GM13977 (cell line): ENCODE measurements around the gene STAT4.

Experiments
- DNase-seq: peaks from one replicate; pipeline ENCODE4 v3.0.0; 2012; ENCODE audit warnings: low spot score
- in situ Hi-C: fragments of 300-500 bp; cut with MboI; formaldehyde crosslinking; loops from one replicate; pipeline ENCODE4 v1.12.0; 2022; ENCODE audit warnings: low sequenced_read_pairs, low pct_unique_long_range_greater_than_20kb, mixed read lengths, inconsistent platforms; ENCODE audit not compliant: unreplicated experiment
- TF ChIP-seq, protein P1 (sequence below): IDR thresholded peaks from 2 replicates; pipeline ENCODE4 v1.5.1; 2012; ENCODE audit warnings: mild to moderate bottlenecking, control low read depth; ENCODE audit not compliant: insufficient read depth; ENCODE audit errors: extremely low read depth, missing control alignments

STAT4 gene

DNA sequence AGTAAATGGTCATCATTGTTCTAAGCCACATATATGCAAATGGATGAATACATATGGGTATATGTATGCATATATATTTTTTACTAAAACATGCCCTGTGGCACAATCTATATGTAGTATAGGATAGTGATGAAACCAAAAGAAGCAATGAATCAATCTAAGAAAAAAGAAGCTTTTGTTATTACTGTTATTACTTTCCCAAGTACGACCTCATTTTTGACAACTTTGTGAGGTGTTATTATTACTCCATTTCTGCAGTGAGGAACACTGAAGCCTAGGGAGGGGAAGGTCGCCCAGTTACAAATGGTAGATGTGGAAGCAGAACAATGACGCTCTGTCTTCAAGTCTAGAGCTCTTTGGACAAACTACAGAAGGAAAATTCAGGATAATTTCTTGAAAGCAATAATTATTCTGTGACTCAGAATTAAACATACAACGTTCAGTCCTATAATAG lies 38.3 kb downstream of the STAT4 start:
- TF ChIP-seq, protein P1, sequence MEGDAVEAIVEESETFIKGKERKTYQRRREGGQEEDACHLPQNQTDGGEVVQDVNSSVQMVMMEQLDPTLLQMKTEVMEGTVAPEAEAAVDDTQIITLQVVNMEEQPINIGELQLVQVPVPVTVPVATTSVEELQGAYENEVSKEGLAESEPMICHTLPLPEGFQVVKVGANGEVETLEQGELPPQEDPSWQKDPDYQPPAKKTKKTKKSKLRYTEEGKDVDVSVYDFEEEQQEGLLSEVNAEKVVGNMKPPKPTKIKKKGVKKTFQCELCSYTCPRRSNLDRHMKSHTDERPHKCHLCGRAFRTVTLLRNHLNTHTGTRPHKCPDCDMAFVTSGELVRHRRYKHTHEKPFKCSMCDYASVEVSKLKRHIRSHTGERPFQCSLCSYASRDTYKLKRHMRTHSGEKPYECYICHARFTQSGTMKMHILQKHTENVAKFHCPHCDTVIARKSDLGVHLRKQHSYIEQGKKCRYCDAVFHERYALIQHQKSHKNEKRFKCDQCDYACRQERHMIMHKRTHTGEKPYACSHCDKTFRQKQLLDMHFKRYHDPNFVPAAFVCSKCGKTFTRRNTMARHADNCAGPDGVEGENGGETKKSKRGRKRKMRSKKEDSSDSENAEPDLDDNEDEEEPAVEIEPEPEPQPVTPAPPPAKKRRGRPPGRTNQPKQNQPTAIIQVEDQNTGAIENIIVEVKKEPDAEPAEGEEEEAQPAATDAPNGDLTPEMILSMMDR, result no peak
- in situ Hi-C loops, result no loop called here
- DNase-seq, result no peak

DNA sequence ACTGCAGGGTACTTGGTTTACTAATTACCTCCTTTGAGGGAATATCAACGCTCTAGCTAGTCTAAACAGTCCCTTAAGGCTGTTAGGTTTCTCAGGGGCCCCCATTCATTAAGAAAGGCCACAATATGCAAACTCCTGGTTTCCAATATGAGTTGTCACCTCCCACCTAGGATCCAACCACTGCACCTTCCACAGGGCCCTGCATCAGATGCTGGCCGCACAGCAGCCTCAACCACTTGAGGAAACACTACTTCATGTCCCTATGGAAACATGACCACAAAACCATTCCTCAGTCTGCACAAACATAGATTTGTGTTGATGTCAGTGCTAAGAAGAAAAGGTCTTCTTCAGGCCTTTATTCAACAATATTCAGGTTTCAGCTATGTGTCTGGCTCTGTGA lies 40.9 kb downstream of the STAT4 start:
- in situ Hi-C loops, result no loop called here
- DNase-seq, result no peak
- TF ChIP-seq, protein P1, result no peak

DNA sequence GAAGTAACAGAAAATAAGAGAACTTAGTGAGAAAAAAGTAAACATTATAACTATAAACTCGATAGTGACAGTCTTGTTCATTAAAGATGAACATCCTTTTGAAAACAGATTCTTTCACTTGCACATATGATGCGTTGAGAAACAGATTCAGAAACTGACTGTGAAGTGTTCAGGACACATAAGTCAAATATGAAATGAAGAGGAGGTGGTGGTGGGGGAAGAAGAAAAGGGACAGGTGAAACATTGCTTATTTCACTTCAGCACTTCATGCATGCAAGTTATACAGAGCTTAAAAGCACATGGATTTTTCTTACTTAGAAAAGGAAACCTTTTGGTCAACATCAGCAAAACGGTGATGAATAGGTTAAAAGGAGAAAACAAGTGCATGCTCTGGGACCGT lies 42.5 kb downstream of the STAT4 start:
- no peak for DNase-seq
- TF ChIP-seq, protein P1, result no peak
- in situ Hi-C loops, result no loop called here

DNA sequence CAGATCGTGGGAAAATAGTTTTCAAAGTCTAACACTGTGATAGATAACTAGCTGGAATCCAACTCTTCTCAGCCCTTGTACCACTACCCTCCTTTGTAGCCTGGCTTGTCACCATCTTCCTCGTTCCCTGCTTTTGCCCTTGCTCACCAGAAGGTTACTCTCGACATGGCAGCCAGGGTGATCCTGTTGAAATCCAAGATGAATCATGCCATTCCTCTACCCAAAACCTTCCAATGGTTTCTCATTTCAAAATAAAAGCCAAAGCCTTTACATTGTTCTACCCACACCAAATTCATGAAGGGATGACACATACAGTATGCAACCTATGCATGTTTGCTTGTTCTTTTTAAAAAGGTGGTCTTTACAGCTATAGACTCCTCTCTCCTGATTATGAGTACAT lies 45.7 kb downstream of the STAT4 start:
- TF ChIP-seq, protein P1, result no peak
- no peak for DNase-seq

DNA sequence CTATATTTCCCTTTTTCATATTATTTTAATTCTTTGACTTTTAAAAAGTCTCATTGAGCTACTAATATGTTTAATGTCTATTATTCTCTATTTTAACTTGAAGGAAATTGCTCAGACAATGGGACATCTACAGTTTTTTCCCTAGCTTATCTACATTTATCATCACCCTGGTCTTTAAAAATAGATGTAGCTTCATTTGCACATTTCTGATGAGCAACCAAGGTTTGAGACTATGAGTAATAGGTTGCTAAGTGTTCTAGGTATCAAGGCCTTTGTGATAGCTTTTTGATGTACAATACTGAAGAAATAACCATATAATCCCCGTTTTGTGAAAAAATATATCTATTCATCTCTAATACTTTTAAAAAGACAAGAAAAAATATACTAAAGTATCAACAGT lies 47.0 kb downstream of the STAT4 start:
- in situ Hi-C loops, result no loop called here
- TF ChIP-seq, protein P1, result no peak
- DNase-seq, result no peak

More for the DNA sequence above, 45.7 kb downstream of the STAT4 start:
- in situ Hi-C loops, result no loop called here

DNA sequence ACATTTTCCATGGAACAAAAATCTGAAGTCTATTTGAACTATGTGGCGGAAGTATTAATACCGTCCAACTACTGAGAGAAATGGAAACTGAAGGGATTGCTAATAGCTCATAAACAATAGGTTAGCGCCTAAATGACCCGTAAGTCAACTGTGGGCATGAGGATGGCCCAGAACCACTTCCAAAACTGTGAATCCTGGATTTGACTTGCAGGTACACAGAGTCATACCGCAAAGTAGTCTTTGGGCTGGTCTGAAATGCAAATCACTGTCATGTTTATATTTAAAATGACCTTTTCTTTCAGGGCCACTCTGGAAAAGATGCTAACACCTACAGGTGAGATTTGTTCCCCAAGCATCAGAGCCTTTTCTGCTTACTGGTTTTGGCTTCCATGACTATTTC lies 50.6 kb downstream of the STAT4 start:
- TF ChIP-seq, protein P1, result no peak
- in situ Hi-C loops, result no loop called here
- DNase-seq, result no peak

DNA sequence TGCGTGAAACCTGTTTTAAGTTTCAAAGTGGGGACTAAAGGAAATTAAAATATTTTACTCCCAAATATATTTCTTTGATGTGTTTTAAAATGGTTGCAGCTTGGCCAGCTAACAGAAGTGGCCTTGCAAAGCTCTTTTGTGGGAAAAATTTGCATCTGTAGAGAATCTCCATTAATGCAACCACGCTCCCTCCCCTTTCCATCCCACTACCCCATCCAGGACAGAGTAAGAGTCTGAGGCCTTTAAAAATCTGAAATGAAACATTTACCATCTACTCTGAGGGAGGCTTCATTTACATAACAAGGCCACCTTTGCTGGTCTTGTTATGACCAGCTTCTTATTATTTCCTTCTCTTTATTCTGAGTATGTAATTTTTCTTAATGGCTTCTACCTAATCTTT lies 63.5 kb downstream of the STAT4 start:
- TF ChIP-seq, protein P1, result no peak
- DNase-seq, result no peak
- in situ Hi-C loops, result no loop called here
